DMS53 treated with DMSO at 0.1 percent for 48 hours (cell line): ENCODE results near the gene PFDN1.

Source experiments
- DNase-seq: peaks from one replicate; lab custom pipeline; 2025; ENCODE audit not compliant: unreplicated experiment; lab: John Stamatoyannopoulos, UW

PFDN1 gene

GRCh38 chr5:140261403-140262171 lies 41.3 kb downstream of the PFDN1 start:
- peak; percentile 85 for DNase-seq

GRCh38 chr5:140260089-140260656 lies 42.7 kb downstream of the PFDN1 start:
- DNase-seq, result no peak

- DNase-seq, result no peak
Measured at GRCh38 chr5:140259500-140259899, 43.4 kb downstream of the PFDN1 start.

DNA sequence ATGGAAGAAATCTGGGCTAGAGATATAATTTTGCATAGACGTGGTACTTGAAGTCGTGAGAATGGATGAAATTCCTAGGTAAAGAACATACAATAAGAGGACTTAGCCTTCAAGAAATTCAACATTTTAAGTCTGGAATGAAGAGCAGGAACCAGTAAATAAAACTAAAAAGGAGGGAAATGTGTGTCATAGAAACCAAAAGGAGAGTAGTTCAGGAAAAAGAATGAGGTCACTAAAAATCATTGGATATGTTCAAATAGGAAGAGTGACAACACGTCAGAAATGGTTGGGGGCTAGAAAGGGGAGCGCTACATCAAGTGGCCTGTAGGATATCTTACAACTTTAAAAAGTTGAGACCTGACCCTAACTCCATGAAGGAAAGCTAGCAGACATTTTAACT lies 44.0 kb downstream of the PFDN1 start:
- no peak for DNase-seq

- DNase-seq, result no peak
Measured at GRCh38 chr5:140258016-140258415, 44.9 kb downstream of the PFDN1 start.

- no peak for DNase-seq
Measured at GRCh38 chr5:140256726-140257125, 46.2 kb downstream of the PFDN1 start.

DNA sequence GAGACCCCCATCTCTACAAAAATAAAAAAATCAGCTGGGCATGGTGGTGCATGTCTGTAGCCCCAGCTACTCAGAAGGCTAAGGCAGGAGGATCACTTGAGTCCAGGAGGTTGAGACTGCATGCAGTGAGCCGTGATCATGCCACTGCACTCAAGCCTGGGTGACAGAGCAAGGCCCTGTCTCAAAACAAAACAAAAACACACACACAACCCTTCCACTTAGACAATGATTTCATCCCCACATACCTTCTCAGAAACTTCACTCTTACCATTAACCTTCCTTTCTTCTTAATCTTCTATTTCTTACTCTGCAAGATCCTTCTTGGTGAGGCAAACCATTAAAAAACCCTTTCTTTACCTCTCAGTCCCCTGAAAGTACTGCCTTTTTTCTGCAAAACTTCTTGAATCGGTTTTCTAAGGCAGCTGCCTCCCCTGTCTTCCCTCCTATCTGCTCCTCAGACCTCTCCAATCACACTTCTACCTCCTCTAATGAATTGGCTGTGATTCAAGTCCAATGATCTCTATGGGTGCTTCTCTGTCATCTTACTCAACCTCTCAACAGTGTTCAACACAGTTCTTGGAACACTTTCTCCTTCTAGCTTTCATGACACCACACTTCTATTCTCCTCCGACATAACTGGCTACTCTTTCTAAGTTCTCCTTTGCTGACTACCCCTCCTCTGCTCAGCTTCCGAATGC lies 47.3 kb downstream of the PFDN1 start:
- no peak for DNase-seq

GRCh38 chr5:140253985-140254384 lies 48.9 kb downstream of the PFDN1 start:
- DNase-seq, result no peak

DNA sequence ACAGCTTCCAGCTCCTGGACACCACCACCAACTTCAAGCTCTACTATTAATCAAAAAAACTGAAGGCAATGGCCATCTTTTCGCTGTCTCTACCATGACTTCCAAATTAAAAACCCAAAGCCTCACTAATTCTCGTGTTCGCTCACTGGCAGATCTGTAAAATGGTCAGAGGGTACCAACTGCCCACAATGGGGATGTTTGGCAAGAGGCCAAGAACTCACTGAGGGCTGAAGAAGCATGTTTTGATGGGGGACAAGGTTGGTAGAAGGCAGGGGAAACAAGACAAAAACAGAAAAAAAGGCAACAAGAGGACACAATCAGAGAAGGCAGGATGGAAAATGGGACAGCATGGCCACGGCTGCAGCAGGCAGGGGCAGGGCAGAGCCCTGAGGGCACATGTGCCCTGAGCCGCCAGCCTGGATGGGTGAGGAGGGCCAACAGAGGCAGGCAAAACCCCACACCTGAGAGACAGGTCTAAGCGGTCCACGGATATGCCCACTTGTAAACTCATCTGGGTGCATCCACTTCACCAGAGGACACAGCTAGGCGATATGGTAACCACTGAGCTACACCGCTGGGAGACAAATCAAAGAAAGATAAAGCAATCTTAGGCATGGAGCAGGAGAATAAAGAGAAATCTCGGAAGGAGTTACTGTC lies 50.3 kb downstream of the PFDN1 start:
- no peak for DNase-seq

DNA sequence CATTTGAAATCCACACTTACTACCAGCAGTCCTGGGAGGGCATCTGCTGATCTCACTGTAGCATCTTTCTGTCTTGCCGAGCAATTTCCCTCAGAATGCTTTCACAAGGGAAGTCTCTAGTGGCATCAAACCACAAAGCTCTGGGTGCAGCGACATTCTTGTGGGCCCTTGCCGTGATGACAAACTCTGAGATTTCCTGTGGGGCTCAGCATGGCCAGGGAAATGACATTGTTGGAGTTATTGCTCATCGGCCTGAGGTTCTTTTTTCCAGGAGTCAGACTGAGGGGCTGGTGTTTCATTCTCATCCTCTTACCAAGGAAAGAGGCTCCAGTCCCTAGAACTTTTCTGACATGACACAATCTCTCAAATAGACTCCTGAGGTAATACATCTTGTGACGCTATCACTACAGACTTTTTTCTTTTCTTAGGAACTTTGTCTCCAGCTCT lies 51.4 kb downstream of the PFDN1 start:
- no peak for DNase-seq

DNA sequence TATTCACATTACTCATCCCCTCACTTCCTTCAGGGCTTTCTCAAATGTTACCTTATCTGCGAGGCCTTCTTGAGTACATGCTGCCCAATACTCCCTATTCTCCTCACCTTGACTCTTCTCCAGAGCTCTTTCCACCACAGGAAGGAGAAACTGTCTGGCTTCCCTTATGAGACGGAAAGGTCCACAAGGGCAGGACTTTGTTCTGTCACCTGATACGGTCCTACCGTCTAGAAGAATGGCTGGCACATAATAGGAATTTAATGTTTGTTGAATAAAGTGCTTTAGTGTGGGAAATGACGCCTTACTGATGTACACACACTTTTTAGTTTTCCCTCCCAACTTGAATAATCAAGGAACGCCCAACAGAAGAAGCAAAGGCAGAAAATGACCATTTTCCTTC lies 52.5 kb downstream of the PFDN1 start:
- DNase-seq, result no peak

- DNase-seq, result no peak
Measured at GRCh38 chr5:140249536-140249935, 53.4 kb downstream of the PFDN1 start.

GRCh38 chr5:140248414-140248813 lies 54.5 kb downstream of the PFDN1 start:
- no peak for DNase-seq

GRCh38 chr5:140246378-140247122 lies 56.4 kb downstream of the PFDN1 start:
- no peak for DNase-seq

- DNase-seq, result no peak
Measured at GRCh38 chr5:140245926-140246325, 57.0 kb downstream of the PFDN1 start.

- DNase-seq, result no peak
Measured at GRCh38 chr5:140245341-140245740, 57.6 kb downstream of the PFDN1 start.

GRCh38 chr5:140244525-140245025 lies 58.3 kb downstream of the PFDN1 start:
- peak; percentile 73 for DNase-seq

DNA sequence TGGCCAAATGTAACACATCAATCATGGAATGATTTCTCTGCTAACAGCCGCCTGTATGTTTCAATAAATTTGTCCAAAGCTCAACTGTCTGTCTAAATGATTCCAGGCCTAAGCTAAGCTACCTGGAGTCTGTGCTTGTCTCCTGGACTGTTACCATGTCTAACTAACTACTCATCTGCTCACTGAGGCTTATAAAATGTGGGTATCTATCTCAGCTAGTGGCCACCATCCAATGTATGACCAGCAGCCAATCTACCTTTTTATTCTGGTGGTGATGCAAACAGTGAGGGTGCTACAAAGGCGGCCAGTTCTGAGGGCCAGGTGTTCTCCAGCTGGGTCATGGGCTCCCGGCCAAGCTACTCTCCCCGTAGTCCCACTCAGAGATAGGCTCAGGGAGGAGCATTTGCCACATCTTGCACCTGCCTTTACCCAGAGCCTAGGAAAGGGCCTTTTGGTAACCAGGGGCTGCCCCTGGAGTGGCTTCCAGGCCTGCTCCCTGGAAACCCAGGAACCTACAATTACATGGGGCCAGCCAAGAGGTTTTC lies 59.1 kb downstream of the PFDN1 start:
- DNase-seq, result peak; percentile 89

- DNase-seq, result peak; percentile 23
Measured at GRCh38 chr5:140242890-140243585, 59.9 kb downstream of the PFDN1 start.

- no peak for DNase-seq
Measured at GRCh38 chr5:140242099-140242498, 60.8 kb downstream of the PFDN1 start.
